Activated CD4-positive, alpha-beta memory T cell treated with anti-CD3 and anti-CD28 coated beads, Interleukin-2, amount 10 ng/mL, durations not matched to agents 7 days and 5 days (primary cell): ENCODE results near the gene SLC9A5. TPM values are rescaled to one million over a fixed set of nuclear protein-coding genes. Genes with fewer than 3 reads are reported as not detected.

Source experiments
- CTCF ChIA-PET: fragments of 350-600 bp; sonication (Branson Sonifier 250); formaldehyde crosslinking; loops from one replicate; lab custom pipeline; 2021; ENCODE audit warnings: antibody characterized with exemption, inconsistent platforms; lab: Charles Lee
- POLR2A ChIA-PET: fragments of 350-600 bp; sonication (Branson Sonifier 250); formaldehyde crosslinking; loops from one replicate; lab custom pipeline; 2021; ENCODE audit warnings: antibody characterized with exemption; lab: Charles Lee
- DNase-seq: peaks from one replicate; pipeline ENCODE4 v3.0.0-alpha.2; 2020
- H3K27ac Mint-ChIP-seq: one replicate; pipeline ENCODE4 v1.8.0; 2021; ENCODE audit warnings: mild to moderate bottlenecking, mixed read lengths
- H3K27me3 Mint-ChIP-seq: one replicate; pipeline ENCODE4 v1.8.0; 2021; ENCODE audit warnings: mixed read lengths
- H3K36me3 Mint-ChIP-seq: one replicate; pipeline ENCODE4 v1.8.0; 2021; ENCODE audit warnings: low read depth, mixed read lengths
- H3K4me1 Mint-ChIP-seq: one replicate; pipeline ENCODE4 v1.8.0; 2021; ENCODE audit warnings: mixed read lengths
- H3K4me3 Mint-ChIP-seq: one replicate; pipeline ENCODE4 v1.8.0; 2021; ENCODE audit warnings: mild to moderate bottlenecking, mixed read lengths
- H3K9me3 Mint-ChIP-seq: one replicate; pipeline ENCODE4 v1.8.0; 2021; ENCODE audit warnings: mixed read lengths
- total RNA-seq, 2 experiments: library from RNA; stranded (reverse); gene quantifications; one replicate each; pipeline ENCODE4 v1.2.3, GENCODE V29; 2021

SLC9A5 gene
- total RNA-seq, 2 experiments from 2014 or later, result 2.2 to 2.8 TPM

- POLR2A ChIA-PET, result interaction anchor here (0.6 to 15.4 kb wide), 6 partner anchors 10 to 767 kb away, joined by 3 to 187 read pairs (median 6); partner anchors contain the start of genes ATP6V0D1, FBXL8, FHOD1 and SLC9A5
- H3K9me3 Mint-ChIP-seq, result no peaks in the 10 kb centered on the region
- H3K27me3 Mint-ChIP-seq, result no peaks in the 10 kb centered on the region
- H3K4me1 Mint-ChIP-seq, result peaks cover 44% of the 10 kb centered on the region
- H3K4me3 Mint-ChIP-seq, result peak overlapping the region; percentile 75
- CTCF ChIA-PET, result interaction anchor here (0.7 to 2.4 kb wide), 4 partner anchors 8 to 261 kb away, joined by 3 to 12 read pairs (median 6); partner anchors contain the start of genes FHOD1 and TMEM208
- H3K27ac Mint-ChIP-seq, result peak overlapping the region; percentile 97
- DNase-seq, result peak; percentile 92
- H3K36me3 Mint-ChIP-seq, result peaks cover 64% of the 10 kb centered on the region
Observed at GRCh38 chr16:67236563-67237395, 12.0 kb upstream of the SLC9A5 start.

- peaks cover 57% of the 10 kb centered on the region for H3K36me3 Mint-ChIP-seq
- H3K27ac Mint-ChIP-seq, result peak overlapping the region; percentile 64
- ChIA-PET POLR2A (interaction anchor here (0.8 to 15.4 kb wide), 4 partner anchors 9 to 244 kb away, joined by 3 to 187 read pairs (median 50); partner anchors contain the start of genes ATP6V0D1, FHOD1, SLC9A5 and TMEM208), CTCF (interaction anchor here (1.0 to 1.3 kb wide), 3 partner anchors 10 to 43 kb away, joined by 3 to 7 read pairs (median 4); partner anchors contain the start of gene FHOD1)
- no peaks in the 10 kb centered on the region for H3K9me3 Mint-ChIP-seq
- no peak overlapping the region for H3K4me3 Mint-ChIP-seq
- DNase-seq, result no peak
- peaks cover 53% of the 10 kb centered on the region for H3K4me1 Mint-ChIP-seq
- H3K27me3 Mint-ChIP-seq, result no peaks in the 10 kb centered on the region
Observed at GRCh38 chr16:67237396-67238277, 11.1 kb upstream of the SLC9A5 start.

GRCh38 chr16:67238278-67238575 is 10.6 kb upstream of the SLC9A5 start:
- H3K36me3 Mint-ChIP-seq, result peaks cover 55% of the 10 kb centered on the region
- peaks cover 54% of the 10 kb centered on the region for H3K4me1 Mint-ChIP-seq
- ChIA-PET CTCF (interaction anchor here (1.0 to 1.2 kb wide), 3 partner anchors 9 to 43 kb away, joined by 3 to 5 read pairs (median 4); partner anchors contain the start of genes FHOD1 and TMEM208), POLR2A (interaction anchor here (1.0 to 15.4 kb wide), 3 partner anchors 8 to 243 kb away, joined by 3 to 187 read pairs (median 97); partner anchors contain the start of genes ATP6V0D1, FHOD1, SLC9A5 and TMEM208)
- H3K27me3 Mint-ChIP-seq, result no peaks in the 10 kb centered on the region
- H3K4me3 Mint-ChIP-seq, result no peak overlapping the region
- no peaks in the 10 kb centered on the region for H3K9me3 Mint-ChIP-seq
- DNase-seq, result no peak
- peak overlapping the region; percentile 64 for H3K27ac Mint-ChIP-seq

- no peak for DNase-seq
- Mint-ChIP-seq H3K4me1 (peaks cover 61% of the 10 kb centered on the region), H3K9me3 (no peaks in the 10 kb centered on the region), H3K27me3 (no peaks in the 10 kb centered on the region), H3K36me3 (peaks cover 50% of the 10 kb centered on the region), H3K27ac (peak overlapping the region; percentile 54), H3K4me3 (no peak overlapping the region)
- ChIA-PET CTCF (interaction anchor here (0.8 to 1.2 kb wide), 5 partner anchors 9 to 42 kb away, joined by 3 to 5 read pairs (median 3); partner anchors contain the start of genes FHOD1 and TMEM208), POLR2A (interaction anchor here (0.8 to 15.4 kb wide), 3 partner anchors 7 to 242 kb away, joined by 3 to 187 read pairs (median 97); partner anchors contain the start of genes ATP6V0D1, FHOD1, SLC9A5 and TMEM208)
Observed at GRCh38 chr16:67238806-67239470, 9.8 kb upstream of the SLC9A5 start.

GRCh38 chr16:67240506-67240905 is 8.3 kb upstream of the SLC9A5 start:
- POLR2A ChIA-PET, result interaction anchor here (15.4 kb wide), 1 partner anchor 14 kb away, joined by 187 read pairs; the partner anchor contains the start of gene TMEM208
- Mint-ChIP-seq H3K36me3 (peaks cover 47% of the 10 kb centered on the region), H3K27me3 (no peaks in the 10 kb centered on the region), H3K4me3 (no peak overlapping the region), H3K27ac (peak overlapping the region; percentile 14), H3K4me1 (peaks cover 75% of the 10 kb centered on the region), H3K9me3 (no peaks in the 10 kb centered on the region)
- no peak for DNase-seq
- CTCF ChIA-PET, result no interaction called here

- Mint-ChIP-seq H3K27ac (peak overlapping the region; percentile 38), H3K9me3 (no peaks in the 10 kb centered on the region), H3K4me3 (no peak overlapping the region), H3K4me1 (peaks cover 71% of the 10 kb centered on the region), H3K27me3 (no peaks in the 10 kb centered on the region), H3K36me3 (peaks cover 39% of the 10 kb centered on the region)
- ChIA-PET CTCF (interaction anchor here (0.6 kb wide), 1 partner anchor 271 kb away, joined by 4 read pairs; no protein-coding TSS in a partner anchor), POLR2A (interaction anchor here (15.4 kb wide), 1 partner anchor 15 kb away, joined by 187 read pairs; the partner anchor contains the start of gene TMEM208)
- no peak for DNase-seq
Observed at GRCh38 chr16:67241008-67241900, 7.5 kb upstream of the SLC9A5 start.

- no peaks in the 10 kb centered on the region for H3K9me3 Mint-ChIP-seq
- CTCF ChIA-PET, result interaction anchor here (1.3 to 1.4 kb wide), 2 partner anchors 50 to 281 kb away, joined by 3 read pairs; partner anchors contain the start of gene CES3
- H3K27ac Mint-ChIP-seq, result peak overlapping the region; percentile 23
- POLR2A ChIA-PET, result interaction anchor here (15.4 kb wide), 1 partner anchor 16 kb away, joined by 187 read pairs; the partner anchor contains the start of gene TMEM208
- no peak overlapping the region for H3K4me3 Mint-ChIP-seq
- peaks cover 31% of the 10 kb centered on the region for H3K36me3 Mint-ChIP-seq
- H3K27me3 Mint-ChIP-seq, result no peaks in the 10 kb centered on the region
- DNase-seq, result no peak
- peaks cover 63% of the 10 kb centered on the region for H3K4me1 Mint-ChIP-seq
Observed at GRCh38 chr16:67242138-67242730, 6.5 kb upstream of the SLC9A5 start.

GRCh38 chr16:67243481-67243880 is 5.3 kb upstream of the SLC9A5 start:
- peak overlapping the region; percentile 98 for H3K27ac Mint-ChIP-seq
- peaks cover 19% of the 10 kb centered on the region for H3K36me3 Mint-ChIP-seq
- no peaks in the 10 kb centered on the region for H3K9me3 Mint-ChIP-seq

GRCh38 chr16:67244387-67245185 is 4.2 kb upstream of the SLC9A5 start:
- Mint-ChIP-seq H3K27me3 (peaks cover 9% of the 10 kb centered on the region), H3K36me3 (peaks cover 12% of the 10 kb centered on the region), H3K4me3 (peak overlapping the region; percentile 85), H3K4me1 (peaks cover 66% of the 10 kb centered on the region), H3K27ac (peak overlapping the region; percentile 98), H3K9me3 (no peaks in the 10 kb centered on the region)
- ChIA-PET CTCF (interaction anchor here (0.5 to 5.0 kb wide), 11 partner anchors 9 to 350 kb away, joined by 3 to 58 read pairs (median 5); partner anchors contain the start of genes ATP6V0D1, ELMO3, MATCAP1 and TMEM208), POLR2A (interaction anchor here (0.6 to 15.4 kb wide), 18 partner anchors 10 to 691 kb away, joined by 3 to 187 read pairs (median 4); partner anchors contain the start of genes E2F4, FBXL8, MATCAP1 and PHAF1)
- DNase-seq, result peak; percentile 87

More at GRCh38 chr16:67243481-67243880, 5.3 kb upstream of the SLC9A5 start:
- ChIA-PET CTCF (interaction anchor here (1.4 to 5.0 kb wide), 5 partner anchors 18 to 238 kb away, joined by 3 to 58 read pairs (median 6); partner anchors contain the start of genes ATP6V0D1, ELMO3 and TMEM208), POLR2A (interaction anchor here (1.1 to 15.4 kb wide), 7 partner anchors 9 to 230 kb away, joined by 3 to 187 read pairs (median 9); partner anchors contain the start of genes E2F4 and TMEM208)
- Mint-ChIP-seq H3K4me1 (peaks cover 61% of the 10 kb centered on the region), H3K27me3 (peaks cover 5% of the 10 kb centered on the region), H3K4me3 (peak overlapping the region; percentile 8)
- DNase-seq, result no peak
